ENCODE measurements around the gene MCRIP1. TPM values are rescaled to one million over a fixed set of nuclear protein-coding genes. Genes with fewer than 3 reads are reported as not detected.

MCRIP1 gene
- total and polyA plus RNA-seq, 2 experiments from 2014 or later = 66.1 to 118 TPM

- Histone ChIP-seq H3K27me3 (no peaks in the 10 kb centered on the region), H3K79me2 (peaks cover 62% of the 10 kb centered on the region), H3K9me2 (replicated peaks; ENCODE audit: insufficient read depth) (no peaks in the 10 kb centered on the region), H4K20me1 (ENCODE audit: insufficient read depth, poor library complexity, severe bottlenecking) (peaks cover 28% of the 10 kb centered on the region), H3K9me3 (ENCODE audit: low read depth) (no peaks in the 10 kb centered on the region), H3K4me2 (peak overlapping the region; percentile 96), H3K4me3 (no peak overlapping the region), H3K4me1 (ENCODE audit: insufficient read depth) (peaks cover 52% of the 10 kb centered on the region), H3K36me3 (replicated peaks; ENCODE audit: insufficient read depth, low read depth) (no peaks in the 10 kb centered on the region), H3K27ac (peak overlapping the region; percentile 99), H2AFZ (no peak overlapping the region)
- no peak for DNase-seq (ENCODE audit: low spot score)
- no peak for TF ChIP-seq EZH2phosphoT487 (IDR thresholded peaks at IDR 0.05; ENCODE audit: low read depth, severe bottlenecking, unreplicated experiment)
- no peak for TF ChIP-seq CTCF (IDR thresholded peaks at IDR 0.05; ENCODE audit: poor library complexity)
- no peak for TF ChIP-seq EZH2 (IDR thresholded peaks at IDR 0.05; ENCODE audit: borderline replicate concordance)
- WGBS (ENCODE audit: low lambda C conversion rate, missing lambda C conversion rate) = 80% methylated on average over 19 of the region's 28 CpGs
Measured at GRCh38 chr17:81867991-81868673, 35.0 kb upstream of the MCRIP1 start.

- Histone ChIP-seq H3K4me2 (peak overlapping the region; percentile 96), H3K27me3 (no peaks in the 10 kb centered on the region), H3K9me3 (ENCODE audit: low read depth) (no peaks in the 10 kb centered on the region), H3K9me2 (replicated peaks; ENCODE audit: insufficient read depth) (no peaks in the 10 kb centered on the region), H2AFZ (no peak overlapping the region), H3K79me2 (peaks cover 62% of the 10 kb centered on the region), H3K36me3 (replicated peaks; ENCODE audit: insufficient read depth, low read depth) (no peaks in the 10 kb centered on the region), H3K4me1 (ENCODE audit: insufficient read depth) (peaks cover 56% of the 10 kb centered on the region), H3K4me3 (no peak overlapping the region), H3K27ac (peak overlapping the region; percentile 99), H4K20me1 (ENCODE audit: insufficient read depth, poor library complexity, severe bottlenecking) (peaks cover 28% of the 10 kb centered on the region)
- 58% methylated on average over 23 of the region's 23 CpGs for WGBS (ENCODE audit: low lambda C conversion rate, missing lambda C conversion rate)
- DNase-seq (ENCODE audit: low spot score) = peak; percentile 69
- TF ChIP-seq EZH2phosphoT487 (IDR thresholded peaks at IDR 0.05; ENCODE audit: low read depth, severe bottlenecking, unreplicated experiment) (no peak), CTCF (IDR thresholded peaks at IDR 0.05; ENCODE audit: poor library complexity) (no peak), EZH2 (IDR thresholded peaks at IDR 0.05; ENCODE audit: borderline replicate concordance) (no peak)
Measured at GRCh38 chr17:81867170-81867990, 34.3 kb upstream of the MCRIP1 start.

- TF ChIP-seq CTCF (IDR thresholded peaks at IDR 0.05; ENCODE audit: poor library complexity) (no peak), EZH2phosphoT487 (IDR thresholded peaks at IDR 0.05; ENCODE audit: low read depth, severe bottlenecking, unreplicated experiment) (no peak), EZH2 (IDR thresholded peaks at IDR 0.05; ENCODE audit: borderline replicate concordance) (no peak)
- Histone ChIP-seq H3K27ac (peak overlapping the region; percentile 99), H3K4me1 (ENCODE audit: insufficient read depth) (peaks cover 56% of the 10 kb centered on the region), H3K36me3 (replicated peaks; ENCODE audit: insufficient read depth, low read depth) (no peaks in the 10 kb centered on the region), H3K4me3 (no peak overlapping the region), H3K27me3 (no peaks in the 10 kb centered on the region), H4K20me1 (ENCODE audit: insufficient read depth, poor library complexity, severe bottlenecking) (peaks cover 28% of the 10 kb centered on the region), H2AFZ (no peak overlapping the region), H3K9me3 (ENCODE audit: low read depth) (no peaks in the 10 kb centered on the region), H3K4me2 (peak overlapping the region; percentile 96), H3K9me2 (replicated peaks; ENCODE audit: insufficient read depth) (no peaks in the 10 kb centered on the region), H3K79me2 (peaks cover 62% of the 10 kb centered on the region)
- no peak for DNase-seq (ENCODE audit: low spot score)
- WGBS (ENCODE audit: low lambda C conversion rate, missing lambda C conversion rate) = 90% methylated on average over 18 of the region's 18 CpGs
Measured at GRCh38 chr17:81866440-81867169, 33.5 kb upstream of the MCRIP1 start.
